ENCODE data around the gene KRTAP6-3. TPM values are rescaled to one million over a fixed set of nuclear protein-coding genes. Genes with fewer than 3 reads are reported as not detected.

KRTAP6-3 gene
- total and polyA plus RNA-seq, 2 donors (not counting 3 experiments of a cell fraction or from before 2014, with no cell fraction given) = not detected

- Histone ChIP-seq H3K9ac (replicated peaks; ENCODE audit: extremely low read depth, insufficient read depth, low read length) (no peak overlapping the region), H3K4me3 (replicated peaks in 1 of 3; ENCODE audit: insufficient read depth in 1 of 3, low read depth in 1 of 3, low read length in 3 of 3) (no peak overlapping the region), H3K4me1 (ENCODE audit: control insufficient read depth, extremely low read depth, insufficient read depth, low read length) (no peaks in the 10 kb centered on the region), H4K20me1 (replicated peaks; ENCODE audit: control insufficient read depth, extremely low read depth, insufficient read depth, low read length) (no peaks in the 10 kb centered on the region), H3K4me2 (ENCODE audit: insufficient read depth, low read length) (no peak overlapping the region), H3K36me3 (ENCODE audit: control insufficient read depth in 2 of 2, extremely low read depth in 1 of 2, insufficient read depth in 2 of 2, low read length in 2 of 2) (no peaks in the 10 kb centered on the region), H3K9me1 (replicated peaks; ENCODE audit: control insufficient read depth, extremely low read depth, insufficient read depth, low read length) (no peaks in the 10 kb centered on the region), H3K27me3 (ENCODE audit: control insufficient read depth in 2 of 2, insufficient read depth in 2 of 2, low read length in 2 of 2) (no peaks in the 10 kb centered on the region), H2AFZ (ENCODE audit: low read depth, low read length) (no peak overlapping the region), H3K27ac (ENCODE audit: insufficient read depth, low read depth, low read length) (no peak overlapping the region), H3K9me3 (replicated peaks; ENCODE audit: control insufficient read depth, insufficient read depth, low read length) (peaks cover 8% of the 10 kb centered on the region), H3K79me2 (ENCODE audit: control insufficient read depth, insufficient read depth, low read length) (no peaks in the 10 kb centered on the region)
- TF ChIP-seq, protein P1, sequence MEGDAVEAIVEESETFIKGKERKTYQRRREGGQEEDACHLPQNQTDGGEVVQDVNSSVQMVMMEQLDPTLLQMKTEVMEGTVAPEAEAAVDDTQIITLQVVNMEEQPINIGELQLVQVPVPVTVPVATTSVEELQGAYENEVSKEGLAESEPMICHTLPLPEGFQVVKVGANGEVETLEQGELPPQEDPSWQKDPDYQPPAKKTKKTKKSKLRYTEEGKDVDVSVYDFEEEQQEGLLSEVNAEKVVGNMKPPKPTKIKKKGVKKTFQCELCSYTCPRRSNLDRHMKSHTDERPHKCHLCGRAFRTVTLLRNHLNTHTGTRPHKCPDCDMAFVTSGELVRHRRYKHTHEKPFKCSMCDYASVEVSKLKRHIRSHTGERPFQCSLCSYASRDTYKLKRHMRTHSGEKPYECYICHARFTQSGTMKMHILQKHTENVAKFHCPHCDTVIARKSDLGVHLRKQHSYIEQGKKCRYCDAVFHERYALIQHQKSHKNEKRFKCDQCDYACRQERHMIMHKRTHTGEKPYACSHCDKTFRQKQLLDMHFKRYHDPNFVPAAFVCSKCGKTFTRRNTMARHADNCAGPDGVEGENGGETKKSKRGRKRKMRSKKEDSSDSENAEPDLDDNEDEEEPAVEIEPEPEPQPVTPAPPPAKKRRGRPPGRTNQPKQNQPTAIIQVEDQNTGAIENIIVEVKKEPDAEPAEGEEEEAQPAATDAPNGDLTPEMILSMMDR (IDR thresholded peaks at IDR 0.05; ENCODE audit: extremely low read depth in 1 of 2, insufficient read depth in 1 of 2, low read depth in 1 of 2, low read length in 2 of 2) = no peak
- TF ChIP-seq POLR2A (IDR thresholded peaks at IDR 0.05; ENCODE audit: low read depth, low read length) = no peak
- TF ChIP-seq, protein P2, sequence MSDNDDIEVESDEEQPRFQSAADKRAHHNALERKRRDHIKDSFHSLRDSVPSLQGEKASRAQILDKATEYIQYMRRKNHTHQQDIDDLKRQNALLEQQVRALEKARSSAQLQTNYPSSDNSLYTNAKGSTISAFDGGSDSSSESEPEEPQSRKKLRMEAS (IDR thresholded peaks at IDR 0.05; ENCODE audit: insufficient read depth, insufficient read length) = no peak
- TF ChIP-seq JUN (IDR thresholded peaks at IDR 0.05; ENCODE audit: borderline replicate concordance, insufficient read depth, insufficient read length, low read depth) = no peak
- TF ChIP-seq POLR2AphosphoS5 (IDR thresholded peaks at IDR 0.05; ENCODE audit: insufficient read depth, low read depth, low read length) = no peak
- no peak for TF ChIP-seq GATA2 (IDR thresholded peaks at IDR 0.05; ENCODE audit: insufficient read depth, insufficient read length, low read depth, low read length)
- TF ChIP-seq EZH2 (IDR thresholded peaks at IDR 0.05; ENCODE audit: borderline replicate concordance, low read depth, low read length, severe bottlenecking) = no peak
- no peak for TF ChIP-seq FOS (IDR thresholded peaks at IDR 0.05; ENCODE audit: borderline replicate concordance, insufficient read depth, low read length)
- no peak for TF ChIP-seq MYC (IDR thresholded peaks at IDR 0.05; ENCODE audit: low read depth, low read length)
- POLR2A ChIA-PET = no interaction called here
- CTCF ChIA-PET = no interaction called here
- dilution Hi-C loops (cut with MboI; ENCODE audit: extremely low pct_ligation_motif_present, low sequenced_read_pairs) (no loop called here), intact Hi-C loops (cut with micrococcal nuclease) (no loop called here)
- DNase-seq (ENCODE audit: low read depth, low spot score) (no peak), FAIRE-seq (no peak)
- BruUV-seq (replicated peaks) = no TSS peak
Measured at GRCh38 chr21:30623362-30623761, 31.1 kb downstream of the KRTAP6-3 start.

Measured in endothelial cell of umbilical vein (primary cell).